ENCODE data around the gene SGF29.
"Not testable (repeated sequence)": the region's sequence is repeated elsewhere in the genome, so short reads cannot be mapped to it uniquely, and the experiment has no call there.

SGF29 gene

DNA sequence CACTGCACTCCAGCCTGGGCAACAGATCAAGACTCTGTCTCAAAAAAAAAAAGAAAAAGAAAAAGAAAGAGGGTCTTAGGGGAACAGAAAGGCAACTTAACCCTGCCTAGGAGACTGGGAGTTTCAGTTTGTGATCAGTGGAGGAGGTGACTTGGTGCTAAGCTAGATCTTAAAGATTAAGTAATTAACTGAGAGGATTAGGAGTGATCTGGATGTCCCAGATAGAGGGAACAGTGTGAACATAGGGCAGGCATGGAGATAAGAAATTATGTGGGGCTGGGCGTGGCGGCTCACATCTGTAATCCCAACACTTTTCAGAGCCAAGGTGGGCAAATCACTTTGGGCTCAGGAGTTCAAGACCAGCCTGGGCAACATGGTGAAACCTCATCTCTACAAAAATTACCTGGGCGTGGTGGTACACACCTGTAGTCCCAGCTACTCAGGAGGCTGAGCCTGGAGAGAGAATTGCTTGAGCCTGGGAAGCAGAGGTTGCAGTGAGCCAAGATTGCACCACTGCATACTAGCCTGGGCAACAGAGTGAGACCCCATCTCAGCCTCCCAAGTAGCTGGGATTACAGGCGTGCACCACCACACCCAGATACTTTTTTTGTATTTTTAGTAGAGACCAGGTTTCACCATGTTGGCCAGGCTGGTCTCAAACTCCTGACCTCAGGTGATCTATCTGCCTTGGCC, 12.7 kb downstream of the SGF29 start:
- not testable (repeated sequence) for DNase-seq (ENCODE audit: low spot score)

- DNase-seq (ENCODE audit: low spot score), result no peak
These were observed 13.6 kb downstream of the SGF29 start for GRCh38 chr16:28567292-28567691.

GRCh38 chr16:28569021-28569420, 15.3 kb downstream of the SGF29 start:
- no peak for DNase-seq (ENCODE audit: low spot score)

- DNase-seq (ENCODE audit: low spot score), result no peak
These were observed 16.4 kb downstream of the SGF29 start for GRCh38 chr16:28569968-28570752.

GRCh38 chr16:28572696-28573510, 19.2 kb downstream of the SGF29 start:
- DNase-seq (ENCODE audit: low spot score), result peak; percentile 80

DNA sequence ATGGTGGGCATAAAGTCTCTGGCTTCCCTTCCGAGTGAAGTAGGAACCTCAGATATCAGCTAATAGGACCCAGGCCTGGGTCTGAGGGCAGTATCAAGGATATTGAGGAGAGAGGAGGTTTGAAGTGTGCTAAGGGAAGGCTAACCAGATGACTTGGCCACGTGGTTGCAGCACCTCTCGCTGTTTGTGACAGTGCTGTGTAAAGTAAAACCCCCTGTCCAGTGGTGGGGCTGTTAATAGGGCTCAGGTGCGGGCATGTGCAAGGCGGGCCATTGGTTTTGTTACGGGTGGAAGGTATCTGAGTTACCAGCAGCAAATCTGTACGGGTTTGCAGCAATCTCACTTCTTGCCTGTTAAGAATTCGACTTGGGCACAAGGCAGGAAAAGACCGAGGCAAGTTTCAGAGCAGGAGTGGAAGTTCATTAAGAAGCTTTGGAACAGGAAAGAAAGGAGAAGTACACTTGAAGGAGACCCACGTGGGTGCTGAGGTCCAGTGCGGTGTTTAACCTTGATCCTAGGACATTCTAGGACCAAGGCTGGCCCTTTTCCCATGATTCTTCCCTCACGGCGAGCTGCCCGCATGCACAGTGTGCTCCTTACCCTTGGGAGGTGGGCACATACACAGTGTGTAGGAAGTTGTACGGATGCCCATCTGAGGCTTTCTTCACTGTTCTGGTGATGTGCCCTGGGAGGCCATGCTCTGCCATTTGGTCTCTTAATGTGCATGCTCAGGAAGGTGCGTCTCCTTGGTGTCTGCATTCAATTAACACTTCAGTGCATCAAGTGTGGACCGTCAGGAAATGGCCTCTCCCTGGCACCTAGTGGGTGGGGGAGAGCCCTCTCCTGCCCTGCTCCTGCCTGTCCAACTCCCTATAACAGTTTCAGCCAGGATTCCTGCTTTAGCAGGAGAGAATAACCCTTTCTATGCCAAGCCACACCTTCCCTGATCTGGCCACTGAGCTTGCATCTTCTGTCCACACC, 20.3 kb downstream of the SGF29 start:
- DNase-seq (ENCODE audit: low spot score), result no peak

DNA sequence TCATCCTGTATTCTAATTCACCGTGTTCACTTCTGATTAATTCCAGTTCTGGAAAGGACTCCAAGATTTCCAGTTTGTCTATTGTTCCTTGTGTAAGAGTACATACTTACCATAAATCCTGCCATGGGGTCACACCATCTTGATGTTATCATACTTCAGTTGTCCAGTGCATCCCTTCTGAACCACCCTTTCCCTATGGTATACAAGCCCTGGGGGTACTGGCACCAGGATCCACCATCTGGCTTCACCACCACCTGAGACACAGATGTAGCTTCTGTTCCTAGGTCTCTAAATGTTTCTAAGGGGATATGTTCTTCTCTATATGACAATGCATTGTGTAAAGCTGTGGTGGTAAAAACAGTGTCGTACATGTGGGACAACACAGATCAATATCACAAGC, 21.2 kb downstream of the SGF29 start:
- no peak for DNase-seq (ENCODE audit: low spot score)

- DNase-seq (ENCODE audit: low spot score), result no peak
These were observed 21.9 kb downstream of the SGF29 start for GRCh38 chr16:28575446-28576109.

DNA sequence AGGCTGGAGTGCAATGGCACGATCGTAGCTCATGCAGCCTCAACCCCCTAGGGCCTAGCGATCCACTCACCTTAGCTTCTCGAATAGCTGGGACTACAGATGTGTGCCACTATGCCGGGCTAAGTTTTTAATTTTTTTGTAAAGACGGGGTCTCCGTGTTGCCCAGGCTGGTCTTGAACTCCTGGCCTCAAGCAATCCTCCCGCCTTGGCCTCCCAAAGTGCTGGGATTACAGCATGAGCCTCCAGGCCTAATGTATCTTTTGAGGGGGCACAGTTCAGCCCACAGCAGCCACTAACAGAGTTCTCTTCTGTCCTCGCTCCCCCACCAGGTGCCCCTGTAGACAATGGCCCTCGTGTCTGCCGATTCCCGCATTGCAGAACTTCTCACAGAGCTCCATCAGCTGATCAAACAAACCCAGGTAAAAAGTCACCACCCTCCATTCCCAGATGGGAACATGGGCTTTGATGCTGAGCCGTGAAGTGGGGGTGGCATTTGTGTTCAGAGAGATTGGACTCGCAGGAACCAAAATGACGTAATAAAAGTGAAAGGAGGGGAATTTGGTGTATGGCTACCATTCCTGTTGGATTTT, 27.1 kb downstream of the SGF29 start:
- no peak for DNase-seq (ENCODE audit: low spot score)

GRCh38 chr16:28585674-28586073, 32.0 kb downstream of the SGF29 start:
- no peak for DNase-seq (ENCODE audit: low spot score)

DNA sequence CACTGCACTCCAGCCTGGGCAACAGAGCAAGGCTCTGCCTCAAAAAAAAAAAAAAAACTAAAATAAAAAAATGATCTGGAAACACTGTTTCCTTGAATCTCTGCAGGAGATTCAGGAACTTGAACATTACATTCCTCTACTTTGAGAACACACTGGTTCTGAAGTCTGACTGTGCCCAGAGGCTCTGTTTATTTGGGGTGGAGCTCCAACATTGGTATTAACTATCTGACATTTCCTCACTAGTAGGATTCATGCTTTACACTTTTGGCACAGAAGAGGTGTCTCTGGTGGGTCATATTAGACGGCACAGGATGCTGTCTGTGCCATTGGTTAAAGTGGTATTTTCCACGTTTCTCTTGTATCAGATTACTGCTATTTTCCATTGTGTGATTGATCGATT, 32.7 kb downstream of the SGF29 start:
- no peak for DNase-seq (ENCODE audit: low spot score)

GRCh38 chr16:28587386-28587785, 33.7 kb downstream of the SGF29 start:
- DNase-seq (ENCODE audit: low spot score), result no peak

DNA sequence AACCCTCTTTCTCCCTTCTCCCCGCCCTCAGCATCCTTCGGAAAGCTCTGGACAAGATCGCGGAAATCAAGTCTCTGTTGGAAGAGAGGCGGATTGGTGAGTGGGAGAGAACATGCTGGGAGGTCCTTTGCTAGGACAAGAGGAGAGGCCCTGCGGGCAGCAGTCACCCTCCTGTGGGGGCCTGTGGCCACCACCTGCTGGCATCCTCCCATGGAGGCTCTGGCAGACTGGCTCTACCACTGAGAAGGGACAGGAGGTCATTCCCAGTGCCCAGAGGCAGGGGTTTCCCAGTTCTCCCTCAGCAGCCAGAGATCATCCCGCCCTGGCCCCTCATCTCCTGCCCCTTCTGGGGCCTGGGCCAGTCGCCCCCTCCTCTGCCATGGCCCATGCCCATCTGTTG, 35.3 kb downstream of the SGF29 start:
- DNase-seq (ENCODE audit: low spot score), result no peak

GRCh38 chr16:28589930-28590329, 36.2 kb downstream of the SGF29 start:
- DNase-seq (ENCODE audit: low spot score), result no peak

DNA sequence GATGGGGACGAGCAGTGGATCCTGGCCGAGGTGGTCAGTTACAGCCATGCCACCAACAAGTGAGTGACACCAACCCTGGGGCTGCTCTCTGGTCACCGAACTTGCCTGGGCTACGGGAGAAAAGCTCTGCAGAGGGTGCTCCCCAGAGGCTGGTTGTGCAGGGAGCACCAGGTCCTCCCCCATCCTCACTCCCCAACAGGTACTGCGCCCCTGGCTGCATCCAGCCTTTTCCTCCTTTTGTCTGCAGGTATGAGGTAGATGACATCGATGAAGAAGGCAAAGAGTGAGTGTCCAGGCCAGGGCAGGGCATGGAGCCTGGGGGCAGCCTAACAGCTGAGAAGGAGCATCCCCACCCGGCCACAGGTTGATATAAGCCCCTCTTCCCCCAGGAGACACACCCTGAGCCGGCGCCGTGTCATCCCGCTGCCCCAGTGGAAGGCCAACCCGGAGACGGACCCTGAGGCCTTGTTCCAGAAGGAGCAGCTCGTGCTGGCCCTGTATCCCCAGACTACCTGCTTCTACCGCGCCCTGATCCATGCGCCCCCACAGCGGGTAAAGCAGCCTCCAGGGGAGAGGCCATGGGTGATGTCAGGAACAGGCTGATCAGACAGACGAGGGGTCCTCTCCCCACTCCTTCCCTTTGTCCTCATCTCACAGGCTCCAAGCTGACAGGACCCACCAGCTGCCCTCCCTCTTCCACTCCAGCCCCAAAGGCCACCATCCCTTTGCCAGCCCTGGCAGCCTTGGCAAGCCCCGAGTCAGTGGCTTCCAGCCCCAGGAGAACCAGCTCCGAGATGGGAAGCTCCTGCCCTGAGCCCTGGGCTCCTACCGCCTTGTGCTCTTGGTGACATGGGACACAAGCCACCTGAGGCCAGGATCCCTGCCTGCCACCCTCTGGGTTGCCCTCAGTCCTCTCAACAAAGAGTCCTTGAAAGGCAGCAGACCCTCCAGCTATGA, 36.9 kb downstream of the SGF29 start:
- no peak for DNase-seq (ENCODE audit: low spot score)

GRCh38 chr16:28591355-28591754, 37.6 kb downstream of the SGF29 start:
- no peak for DNase-seq (ENCODE audit: low spot score)

DNA sequence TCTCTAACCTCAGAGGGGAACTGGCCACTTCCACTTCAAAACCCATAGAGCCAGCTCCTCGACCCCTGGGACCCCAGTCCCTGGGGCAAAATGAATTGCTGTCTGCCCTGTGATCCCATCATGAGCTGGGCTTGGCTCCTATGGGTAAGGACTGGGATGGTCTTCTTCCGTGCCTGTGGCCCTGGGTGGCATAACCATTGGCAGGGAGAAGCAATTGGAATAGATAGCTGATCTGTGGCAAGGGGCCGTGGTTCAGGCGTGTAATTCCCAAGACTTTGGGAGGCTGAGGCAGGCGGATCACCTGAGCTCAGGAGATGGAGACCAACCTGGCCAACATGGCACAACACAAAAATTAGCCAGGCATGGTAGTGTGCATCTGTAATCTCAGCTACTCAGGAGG, 38.8 kb downstream of the SGF29 start:
- no peak for DNase-seq (ENCODE audit: low spot score)

DNA sequence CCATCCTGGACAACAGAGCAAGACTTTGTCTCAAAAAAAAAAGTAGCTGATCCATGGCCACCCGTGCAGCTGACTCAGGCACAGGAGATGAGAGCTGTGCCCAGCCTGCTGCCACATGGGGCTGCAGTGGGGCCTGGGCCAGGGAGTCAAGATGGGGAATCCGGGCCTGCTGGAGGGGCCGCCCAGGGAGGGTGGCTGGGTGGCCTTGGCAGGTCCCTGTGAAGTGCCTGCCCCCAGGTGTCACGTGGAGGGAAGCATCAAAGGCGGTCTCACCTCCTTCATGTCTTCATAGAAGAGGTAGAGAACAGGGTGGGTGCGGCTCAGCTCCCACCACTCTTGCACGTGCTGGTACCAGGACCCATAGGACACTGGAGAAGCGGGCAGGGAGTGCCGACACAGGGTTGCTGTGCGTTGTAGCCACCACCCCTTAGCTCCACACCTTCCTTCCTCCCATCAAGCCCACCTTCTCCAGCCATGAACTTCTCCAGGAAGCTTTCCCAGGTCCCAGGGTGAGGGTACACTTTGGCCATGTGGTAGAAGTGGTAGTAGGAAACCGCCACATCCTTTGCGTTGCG, 39.3 kb downstream of the SGF29 start:
- no peak for DNase-seq (ENCODE audit: low spot score)

DNA sequence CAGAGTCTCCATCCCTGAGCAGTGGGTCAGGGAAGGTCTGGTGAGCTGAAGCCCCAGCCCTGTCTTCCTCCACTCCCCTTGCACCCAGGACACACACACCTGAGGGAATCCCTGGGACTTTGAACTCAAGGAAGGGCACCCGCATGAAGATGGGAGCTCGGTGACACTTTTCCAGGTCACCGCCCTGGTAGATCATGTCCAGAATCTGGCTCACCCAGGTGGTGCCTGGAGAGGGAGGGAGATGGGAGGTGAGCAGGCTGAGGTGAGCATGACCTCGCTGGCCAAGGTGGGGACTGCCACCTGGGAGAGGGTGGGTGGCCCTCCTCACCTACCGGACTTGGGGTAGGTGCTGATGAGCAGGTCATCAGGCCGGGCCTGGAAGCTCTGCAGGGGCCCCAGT, 41.7 kb downstream of the SGF29 start:
- DNase-seq (ENCODE audit: low spot score), result not testable (repeated sequence)

All from left forelimb (tissue), 1 donor.